Hindlimb muscle (tissue), 1 donor: Measurements from ENCODE around the gene KIT. TPM values are rescaled to one million over a fixed set of nuclear protein-coding genes. Genes with fewer than 3 reads are reported as not detected.
A peak's percentile ranks its signal among the peaks of the same experiment; 100 is the strongest.
"Not testable (repeated sequence)": the region's sequence is repeated elsewhere in the genome, so short reads cannot be mapped to it uniquely, and the experiment has no call there.

ENCODE experiments used
- DNase-seq: peaks from one replicate; pipeline ENCODE4 v3.0.0-alpha.2; 2013
- polyA plus RNA-seq: library from polyadenylated mRNA; unstranded; fragments of 120-200 nt; gene quantifications from one replicate; pipeline ENCODE4 v1.2.1, GENCODE V29; 2013; ENCODE audit not compliant: insufficient read length

The KIT gene
- polyA plus RNA-seq, result 7.6 TPM

DNA sequence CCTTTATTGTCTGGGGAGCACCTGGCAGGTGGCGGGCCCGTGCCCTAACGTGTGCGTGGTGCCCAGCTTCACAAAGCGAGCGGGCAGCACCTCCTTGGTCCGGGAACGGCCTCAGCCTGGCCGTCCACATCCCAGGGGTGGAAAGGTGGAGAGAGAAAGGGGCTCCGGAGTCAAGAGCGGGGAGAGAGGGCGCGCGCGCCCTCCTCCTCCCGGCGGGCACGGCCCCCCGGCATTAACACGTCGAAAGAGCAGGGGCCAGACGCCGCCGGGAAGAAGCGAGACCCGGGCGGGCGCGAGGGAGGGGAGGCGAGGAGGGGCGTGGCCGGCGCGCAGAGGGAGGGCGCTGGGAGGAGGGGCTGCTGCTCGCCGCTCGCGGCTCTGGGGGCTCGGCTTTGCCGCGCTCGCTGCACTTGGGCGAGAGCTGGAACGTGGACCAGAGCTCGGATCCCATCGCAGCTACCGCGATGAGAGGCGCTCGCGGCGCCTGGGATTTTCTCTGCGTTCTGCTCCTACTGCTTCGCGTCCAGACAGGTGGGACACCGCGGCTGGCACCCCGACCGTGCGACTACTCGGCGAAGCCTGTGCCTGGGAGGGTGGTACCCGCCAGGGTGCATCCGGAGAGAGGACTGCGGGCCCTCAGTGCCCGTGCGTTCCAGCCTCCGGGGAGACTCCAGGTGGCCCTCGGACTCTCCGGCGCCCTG lies at the start of gene KIT:
Gene KIT, plus strand, starts transcription at position 407 of the 701 bp plus-strand sequence. Its CDS starts 58 bp downstream, at position 465.
- DNase-seq, result peak; percentile 61

GRCh38 chr4:54609310-54609709 lies 48.4 kb upstream of the KIT start:
- no peak for DNase-seq

DNA sequence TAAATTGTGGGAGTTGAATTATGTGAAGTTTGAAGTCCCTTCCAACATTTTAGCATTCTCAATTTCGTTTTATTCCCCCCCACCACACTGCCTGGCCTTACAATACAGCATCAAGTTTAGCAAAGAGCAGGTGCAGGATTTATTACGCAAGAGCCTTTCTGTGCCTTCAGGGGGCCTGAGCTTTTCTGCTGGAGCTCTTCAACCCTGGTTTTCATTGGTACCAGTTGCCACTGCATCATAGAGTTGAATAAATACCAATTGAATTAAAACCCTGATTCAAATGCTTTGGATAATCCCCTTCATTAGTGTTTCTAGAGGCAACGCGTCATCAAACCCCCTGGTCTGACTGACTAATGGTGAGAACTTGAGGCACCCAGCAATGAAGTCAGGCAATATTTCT lies 43.6 kb upstream of the KIT start:
- no peak for DNase-seq

GRCh38 chr4:54620773-54621172 lies 37.0 kb upstream of the KIT start:
- DNase-seq, result no peak

DNA sequence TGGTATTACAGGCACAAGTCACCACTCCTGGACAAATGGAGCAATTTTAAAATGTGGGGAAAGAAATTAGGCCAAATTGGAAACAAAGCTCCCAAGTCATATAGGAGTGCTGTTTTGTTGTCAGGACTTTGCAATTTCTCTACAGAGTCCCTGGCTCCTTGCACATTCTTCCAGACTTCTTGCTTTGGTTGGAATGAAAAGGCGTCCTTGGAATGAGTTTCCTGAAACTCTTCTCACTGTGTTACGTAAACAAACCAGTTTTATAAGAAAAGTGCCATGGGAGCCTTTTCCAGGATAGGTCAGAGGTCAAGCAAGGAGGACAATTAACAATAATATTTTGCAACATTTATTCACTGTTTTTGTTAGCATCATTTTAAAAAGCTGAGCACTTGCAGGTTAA lies 32.4 kb upstream of the KIT start:
- peak; percentile 3 for DNase-seq

DNA sequence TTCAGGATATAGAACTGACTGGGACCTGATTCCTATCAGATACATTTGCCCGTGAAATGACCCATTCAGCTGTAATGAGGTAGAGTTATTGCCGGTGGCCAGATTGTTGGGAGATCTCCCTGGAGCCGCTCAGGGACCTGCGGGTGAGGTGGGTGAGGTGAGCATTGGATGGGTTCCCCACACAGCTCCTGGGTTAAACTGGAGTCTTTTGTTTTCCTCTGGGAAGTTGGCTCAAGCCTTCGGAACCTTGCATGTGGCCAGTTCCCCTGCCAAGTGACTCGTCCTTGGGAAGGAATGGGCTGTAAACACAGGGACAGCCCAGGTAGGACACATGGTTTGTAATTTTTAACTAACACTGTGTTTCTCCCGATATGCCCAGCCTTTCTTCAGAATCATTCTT lies 31.6 kb upstream of the KIT start:
- DNase-seq, result no peak

GRCh38 chr4:54632537-54632936 lies 25.2 kb upstream of the KIT start:
- no peak for DNase-seq

DNA sequence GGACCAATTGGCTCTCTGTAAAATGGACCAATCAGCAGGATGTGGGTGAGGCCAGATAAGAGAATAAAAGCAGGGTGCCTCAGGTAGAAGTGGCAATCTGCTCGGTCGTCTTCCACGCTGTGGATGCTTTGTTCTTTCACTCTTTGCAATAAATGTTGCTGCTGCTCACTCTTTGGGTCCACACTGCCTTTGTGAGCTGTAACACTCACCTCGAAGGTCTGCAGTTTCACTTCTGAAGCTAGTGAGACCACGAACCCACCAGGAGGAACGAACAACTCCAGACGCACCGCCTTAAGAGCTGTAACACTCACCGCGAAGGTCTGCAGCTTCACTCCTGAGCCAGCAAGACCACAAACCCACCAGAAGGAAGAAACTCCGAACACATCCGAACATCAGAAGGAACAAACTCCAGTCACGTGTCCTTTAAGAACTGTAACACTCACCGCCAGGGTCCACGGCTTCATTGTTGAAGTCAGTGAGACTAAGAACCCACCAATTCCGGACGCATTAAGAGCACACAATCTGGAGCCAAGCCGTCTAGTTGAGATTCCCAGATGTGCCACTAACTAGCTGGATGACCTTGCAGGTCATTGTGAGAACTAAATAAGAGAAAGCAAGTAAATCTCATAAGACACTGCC lies 24.5 kb upstream of the KIT start:
- DNase-seq, result not testable (repeated sequence)

GRCh38 chr4:54635318-54635717 lies 22.4 kb upstream of the KIT start:
- DNase-seq, result no peak

GRCh38 chr4:54637325-54637724 lies 20.4 kb upstream of the KIT start:
- DNase-seq, result no peak

DNA sequence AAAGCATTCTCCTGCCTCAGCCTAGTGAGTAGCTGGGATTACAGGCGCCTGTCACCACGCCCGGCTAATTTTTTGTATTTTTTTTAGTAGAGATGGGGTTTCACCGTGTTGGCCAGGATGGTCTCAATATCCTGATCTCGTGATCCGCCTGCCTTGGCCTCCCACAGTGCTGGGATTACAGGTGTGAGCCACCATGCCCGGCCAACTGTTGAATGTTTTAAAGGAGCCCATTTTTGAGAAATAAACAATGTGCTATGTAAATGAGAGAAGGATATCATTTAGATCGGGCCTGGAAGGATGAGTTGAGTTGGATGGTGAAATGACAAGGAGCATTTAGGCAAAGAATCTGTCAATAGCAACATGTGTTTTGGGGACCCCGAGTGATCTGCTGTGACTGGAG lies 16.7 kb upstream of the KIT start:
- DNase-seq, result not testable (repeated sequence)

GRCh38 chr4:54643172-54643571 lies 14.6 kb upstream of the KIT start:
- DNase-seq, result no peak

DNA sequence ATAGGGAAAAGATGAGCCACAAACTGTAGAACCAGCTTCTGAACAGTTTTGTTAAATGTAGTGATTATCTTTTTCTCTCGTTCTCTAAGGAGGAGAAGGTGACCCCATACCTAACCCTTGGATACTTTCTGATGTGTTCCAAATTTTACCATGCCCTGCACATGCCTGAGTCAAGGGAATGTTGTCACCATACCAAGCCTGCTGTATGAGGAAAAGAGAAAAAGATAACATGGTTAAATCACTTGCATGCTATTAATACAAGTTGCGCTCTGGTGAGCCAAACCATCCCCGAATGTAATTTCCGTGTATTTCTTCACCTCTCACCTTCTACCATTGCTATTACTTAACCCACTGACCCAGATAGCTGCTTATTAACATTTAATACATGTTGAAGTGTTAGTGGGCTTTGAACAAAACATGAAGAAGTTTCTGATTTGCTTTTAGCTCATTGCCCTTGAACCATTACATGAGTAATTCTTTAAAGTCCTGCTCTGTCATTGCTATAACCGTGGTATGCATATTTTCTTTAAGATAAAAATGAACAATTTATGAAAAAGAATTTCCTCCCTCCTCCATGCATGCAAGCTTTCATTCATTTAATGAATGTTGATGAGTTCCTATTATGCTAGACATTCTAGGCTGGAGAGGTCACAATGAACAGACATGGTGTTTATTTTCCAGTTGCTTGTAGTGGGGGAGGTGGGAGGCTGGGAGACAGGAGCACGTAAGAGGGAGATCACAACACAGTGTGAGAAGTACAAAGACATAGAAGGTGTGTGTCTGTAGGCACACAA lies 13.6 kb upstream of the KIT start:
- no peak for DNase-seq

GRCh38 chr4:54645830-54646229 lies 11.9 kb upstream of the KIT start:
- DNase-seq, result no peak

DNA sequence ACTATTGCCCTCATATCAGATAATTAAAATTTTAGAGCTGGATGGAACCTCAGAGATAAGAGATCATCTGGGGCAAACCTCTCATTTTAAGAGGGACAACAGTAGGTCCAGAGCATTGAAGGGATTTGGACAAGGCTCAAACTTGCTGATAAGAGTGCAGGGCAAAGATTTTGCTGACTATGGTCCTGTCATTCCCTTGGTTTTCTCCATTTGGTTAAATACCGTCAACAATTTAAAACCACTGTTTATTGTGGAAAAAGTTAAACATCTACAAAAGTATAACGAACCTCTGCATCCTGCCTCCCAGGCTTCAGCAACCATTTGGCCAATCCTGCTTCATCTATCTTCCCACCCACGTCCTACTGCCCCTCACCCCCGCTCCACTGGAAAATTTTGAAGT lies 10.7 kb upstream of the KIT start:
- DNase-seq, result no peak

GRCh38 chr4:54651050-54651449 lies 6.7 kb upstream of the KIT start:
- DNase-seq, result no peak

GRCh38 chr4:54654753-54655152 lies 3.0 kb upstream of the KIT start:
- DNase-seq, result no peak

- DNase-seq, result no peak
Observed at GRCh38 chr4:54657185-54657550, 589 bp upstream of the KIT start.

DNA sequence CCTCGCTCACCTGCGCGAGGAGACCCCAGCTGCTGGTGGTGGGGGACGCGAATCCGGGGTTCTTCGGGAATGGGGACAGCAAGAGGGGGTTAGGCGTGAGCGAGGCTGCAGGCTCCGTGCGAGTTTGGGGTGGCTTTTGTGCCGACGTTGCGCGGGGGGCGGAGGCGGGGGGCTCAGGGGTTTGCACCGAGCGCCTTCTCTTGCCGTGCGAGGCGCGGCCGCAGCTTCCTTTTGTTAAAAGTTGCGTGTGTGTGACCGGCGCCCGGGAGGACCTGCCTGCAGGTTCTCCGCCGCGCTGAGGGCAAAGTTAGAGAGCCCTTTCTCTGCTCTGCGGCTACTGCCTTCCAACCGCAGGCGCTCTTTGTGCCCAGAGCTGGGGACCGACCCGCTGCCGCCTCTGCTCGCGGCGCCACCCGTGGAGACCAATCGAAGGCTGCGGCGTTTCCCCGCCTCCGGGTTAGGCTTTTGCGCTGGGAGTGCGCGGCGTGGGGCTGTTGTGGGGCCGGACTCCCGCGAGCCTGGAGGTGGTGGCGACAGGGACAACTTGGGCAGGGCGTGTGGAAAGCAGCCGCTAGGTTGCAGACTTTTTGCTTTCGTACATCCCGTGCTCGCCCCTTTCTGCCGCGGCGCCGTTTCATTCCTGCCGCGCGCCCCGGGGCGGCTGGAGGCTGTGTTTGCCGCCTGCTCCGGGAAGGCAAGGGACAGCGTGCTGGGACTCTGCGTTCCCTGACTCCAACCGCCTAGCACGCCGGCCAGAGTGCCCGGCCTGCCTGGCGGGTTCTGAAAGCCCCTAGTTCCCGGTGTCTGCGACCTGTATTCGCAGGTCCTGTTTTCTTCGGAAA lies 716 bp downstream of the KIT start:
- DNase-seq, result peak; percentile 57

DNA sequence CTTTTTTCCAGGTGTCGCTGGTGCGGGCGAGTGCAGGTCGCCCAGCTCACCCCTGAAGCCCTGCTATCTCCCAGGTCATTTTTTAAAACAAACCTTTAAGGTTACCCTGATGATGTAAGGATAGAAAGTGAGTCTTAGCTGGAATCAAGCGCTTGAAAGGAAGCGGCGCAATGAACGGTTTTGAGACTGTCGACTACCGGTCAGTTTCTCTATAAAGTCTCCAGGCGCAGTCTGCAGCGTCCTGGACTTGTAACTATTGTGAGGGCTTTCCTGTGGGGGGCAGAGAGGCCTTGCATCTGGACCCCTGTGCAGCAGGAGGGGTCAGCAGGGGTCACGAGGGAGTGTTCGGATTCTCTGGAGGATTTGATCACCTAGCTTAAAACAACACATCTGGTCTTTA lies 1.6 kb downstream of the KIT start:
- no peak for DNase-seq

- no peak for DNase-seq
Observed at GRCh38 chr4:54659749-54660535, 2.2 kb downstream of the KIT start.

- DNase-seq, result no peak
Observed at GRCh38 chr4:54660591-54660990, 2.8 kb downstream of the KIT start.
